ENCODE results near the gene CORO6. TPM values are rescaled to one million over a fixed set of nuclear protein-coding genes. Genes with fewer than 3 reads are reported as not detected.

CORO6 gene
- total and polyA plus RNA-seq, 10 of the 15 experiments (the other 5 are each of a cell fraction or from before 2014, with no cell fraction given): 0.26 to 5.0 (median 1.7) TPM; not detected in 1

DNA sequence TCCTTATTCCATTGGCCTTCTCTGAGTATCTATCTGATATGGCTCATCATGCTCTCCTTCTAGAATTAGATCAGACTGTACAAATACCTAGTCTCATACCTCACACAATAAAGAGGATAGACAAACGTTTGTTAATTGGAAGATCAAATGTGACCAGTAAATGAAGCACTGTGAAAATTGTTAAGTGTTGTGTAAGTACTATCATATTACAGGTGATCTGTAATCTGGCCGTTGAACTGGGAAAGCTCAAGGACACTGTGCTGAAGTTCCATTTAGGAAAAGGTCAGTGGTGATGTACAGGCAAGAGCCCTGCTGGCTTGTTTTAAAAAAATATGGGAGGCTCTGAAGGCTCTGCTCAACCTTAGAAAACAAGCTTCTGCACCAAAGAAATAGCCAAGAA, 38.5 kb upstream of the CORO6 start:
- SMC1A ChIA-PET (ENCODE audit: uncharacterized antibody, unreplicated experiment): no interaction called here
- peaks cover 3 to 25% of the 10 kb centered on the region in 2 experiments; a peak in 3 of 4 replicates for H3K36me3 ChIP-seq (ENCODE audit: control insufficient read depth in 2 of 2, insufficient read depth in 2 of 2, low read length in 1 of 2)
- WGBS (ENCODE audit: insufficient coverage, insufficient replicate concordance, low lambda C conversion rate, missing lambda C conversion rate): 97% methylated on average over 2 of the region's 2 CpGs
- DNase-seq (ENCODE audit: low read depth, low spot score) (no peak), FAIRE-seq (no peak), ATAC-seq (no peak)
- in situ Hi-C loops (cut with MboI): no loop called here
- peaks cover 8% of the 10 kb centered on the region for H3K4me1 ChIP-seq (ENCODE audit: control insufficient read depth, insufficient read depth, low read length)
- H2AFZ ChIP-seq (ENCODE audit: control insufficient read depth, low read depth, low read length): no peak overlapping the region
- no peaks in the 10 kb centered on the region for H3K9me3 ChIP-seq (replicated peaks; ENCODE audit: control insufficient read depth, insufficient read depth, low read length)
- H3K27ac ChIP-seq (ENCODE audit: control insufficient read depth, insufficient read depth): no peak overlapping the region
- no peak overlapping the region for H3K4me2 ChIP-seq (ENCODE audit: control insufficient read depth, insufficient read depth)
- no peaks in the 10 kb centered on the region for H3K79me2 ChIP-seq (ENCODE audit: control insufficient read depth, insufficient read depth, low read length)
- no peak overlapping the region for H3K9ac ChIP-seq (ENCODE audit: control insufficient read depth, insufficient read depth, low read length)
- no peaks in the 10 kb centered on the region for H4K20me1 ChIP-seq (ENCODE audit: control insufficient read depth, insufficient read depth)
- BruUV-seq (replicated peaks): no TSS peak
- POLR2A ChIA-PET: no interaction called here
- TF ChIP-seq SIX5 (IDR thresholded peaks at IDR 0.05; ENCODE audit: low read depth, low read length, severe bottlenecking) (no peak), RELB (IDR thresholded peaks at IDR 0.05; ENCODE audit: low read depth) (no peak), SRF (IDR thresholded peaks at IDR 0.05; ENCODE audit: low read depth in 2 of 2, low read length in 2 of 2) (no peak), POLR2AphosphoS2 (IDR thresholded peaks at IDR 0.05; ENCODE audit: low read depth, low read length) (no peak), SPI1 (IDR thresholded peaks at IDR 0.05; ENCODE audit: borderline replicate concordance, insufficient read depth, low read depth, low read length) (no peak), CHD2 (IDR thresholded peaks at IDR 0.05; ENCODE audit: borderline replicate concordance, low read depth, low read length) (no peak), RAD21 (IDR thresholded peaks at IDR 0.05; ENCODE audit: insufficient read depth, low read depth, low read length) (no peak), FOXK2 (IDR thresholded peaks at IDR 0.05) (no peak), NRF1 (conservative IDR thresholded peaks at IDR 0.05; ENCODE audit: low read depth, low read length) (no peak), RAD51 (IDR thresholded peaks at IDR 0.05) (no peak), BMI1 (IDR thresholded peaks at IDR 0.05; ENCODE audit: borderline replicate concordance) (no peak), KDM1A (IDR thresholded peaks at IDR 0.05; ENCODE audit: borderline replicate concordance) (no peak), SMAD5 (IDR thresholded peaks at IDR 0.05; ENCODE audit: low read depth) (no peak), ZNF24 (IDR thresholded peaks at IDR 0.05) (no peak), SMAD1 (IDR thresholded peaks at IDR 0.05; ENCODE audit: low read depth, partially characterized antibody) (no peak), RUNX3 (IDR thresholded peaks at IDR 0.05; ENCODE audit: low read length) (no peak), MXI1 (IDR thresholded peaks at IDR 0.05; ENCODE audit: low read depth, low read length) (no peak)
- TF ChIP-seq, protein P1, sequence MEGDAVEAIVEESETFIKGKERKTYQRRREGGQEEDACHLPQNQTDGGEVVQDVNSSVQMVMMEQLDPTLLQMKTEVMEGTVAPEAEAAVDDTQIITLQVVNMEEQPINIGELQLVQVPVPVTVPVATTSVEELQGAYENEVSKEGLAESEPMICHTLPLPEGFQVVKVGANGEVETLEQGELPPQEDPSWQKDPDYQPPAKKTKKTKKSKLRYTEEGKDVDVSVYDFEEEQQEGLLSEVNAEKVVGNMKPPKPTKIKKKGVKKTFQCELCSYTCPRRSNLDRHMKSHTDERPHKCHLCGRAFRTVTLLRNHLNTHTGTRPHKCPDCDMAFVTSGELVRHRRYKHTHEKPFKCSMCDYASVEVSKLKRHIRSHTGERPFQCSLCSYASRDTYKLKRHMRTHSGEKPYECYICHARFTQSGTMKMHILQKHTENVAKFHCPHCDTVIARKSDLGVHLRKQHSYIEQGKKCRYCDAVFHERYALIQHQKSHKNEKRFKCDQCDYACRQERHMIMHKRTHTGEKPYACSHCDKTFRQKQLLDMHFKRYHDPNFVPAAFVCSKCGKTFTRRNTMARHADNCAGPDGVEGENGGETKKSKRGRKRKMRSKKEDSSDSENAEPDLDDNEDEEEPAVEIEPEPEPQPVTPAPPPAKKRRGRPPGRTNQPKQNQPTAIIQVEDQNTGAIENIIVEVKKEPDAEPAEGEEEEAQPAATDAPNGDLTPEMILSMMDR (IDR thresholded peaks at IDR 0.05 in 2 of 3, conservative IDR thresholded peaks at IDR 0.05 in 1 of 3; ENCODE audit: control insufficient read depth in 2 of 3, extremely low read depth in 1 of 3, insufficient read depth in 1 of 3, low read depth in 3 of 3, low read length in 3 of 3): no peak
- TF ChIP-seq, protein P2, sequence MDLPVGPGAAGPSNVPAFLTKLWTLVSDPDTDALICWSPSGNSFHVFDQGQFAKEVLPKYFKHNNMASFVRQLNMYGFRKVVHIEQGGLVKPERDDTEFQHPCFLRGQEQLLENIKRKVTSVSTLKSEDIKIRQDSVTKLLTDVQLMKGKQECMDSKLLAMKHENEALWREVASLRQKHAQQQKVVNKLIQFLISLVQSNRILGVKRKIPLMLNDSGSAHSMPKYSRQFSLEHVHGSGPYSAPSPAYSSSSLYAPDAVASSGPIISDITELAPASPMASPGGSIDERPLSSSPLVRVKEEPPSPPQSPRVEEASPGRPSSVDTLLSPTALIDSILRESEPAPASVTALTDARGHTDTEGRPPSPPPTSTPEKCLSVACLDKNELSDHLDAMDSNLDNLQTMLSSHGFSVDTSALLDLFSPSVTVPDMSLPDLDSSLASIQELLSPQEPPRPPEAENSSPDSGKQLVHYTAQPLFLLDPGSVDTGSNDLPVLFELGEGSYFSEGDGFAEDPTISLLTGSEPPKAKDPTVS (IDR thresholded peaks at IDR 0.05; ENCODE audit: low read depth, low read length): no peak
- TF ChIP-seq, protein P3, sequence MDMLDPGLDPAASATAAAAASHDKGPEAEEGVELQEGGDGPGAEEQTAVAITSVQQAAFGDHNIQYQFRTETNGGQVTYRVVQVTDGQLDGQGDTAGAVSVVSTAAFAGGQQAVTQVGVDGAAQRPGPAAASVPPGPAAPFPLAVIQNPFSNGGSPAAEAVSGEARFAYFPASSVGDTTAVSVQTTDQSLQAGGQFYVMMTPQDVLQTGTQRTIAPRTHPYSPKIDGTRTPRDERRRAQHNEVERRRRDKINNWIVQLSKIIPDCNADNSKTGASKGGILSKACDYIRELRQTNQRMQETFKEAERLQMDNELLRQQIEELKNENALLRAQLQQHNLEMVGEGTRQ (IDR thresholded peaks at IDR 0.05; ENCODE audit: borderline replicate concordance, low read depth, low read length): no peak
- intact Hi-C loops (cut with micrococcal nuclease; ENCODE audit: unreplicated experiment): no loop called here
- CTCF ChIA-PET: interaction anchor here (0.6 kb wide), 1 partner anchor 71 kb away, joined by 3 read pairs; no protein-coding TSS in a partner anchor
- no peak overlapping the region for H3K4me3 ChIP-seq
- H3K27me3 ChIP-seq (replicated peaks in 1 of 2; ENCODE audit: control insufficient read depth in 2 of 2, insufficient read depth in 2 of 2, low read length in 1 of 2): no peaks in the 10 kb centered on the region
- RAD21 ChIA-PET (ENCODE audit: unreplicated experiment): no interaction called here
